Muscle layer of colon (tissue), 2 donors: Measurements from ENCODE around the gene DPYD.

Experiments
- H3K27ac ChIP-seq: one replicate; pipeline ENCODE4 v1.7.0; 2013; ENCODE audit warnings: low read depth, mild to moderate bottlenecking, low read length, moderate library complexity
- H3K27me3 ChIP-seq, 2 donors: one replicate each; pipeline ENCODE4 v1.7.0; 2013; ENCODE audit warnings: low read length in 2 of 2, mild to moderate bottlenecking in 2 of 2; ENCODE audit not compliant: insufficient read depth in 2 of 2, control insufficient read depth in 1 of 2
- H3K36me3 ChIP-seq: one replicate; pipeline ENCODE4 v1.7.0; 2013; ENCODE audit warnings: mild to moderate bottlenecking, low read length; ENCODE audit not compliant: insufficient read depth
- H3K4me1 ChIP-seq: one replicate; pipeline ENCODE4 v1.7.0; 2013; ENCODE audit warnings: mild to moderate bottlenecking, low read length; ENCODE audit not compliant: insufficient read depth
- H3K4me3 ChIP-seq, 2 donors: one replicate each; pipeline ENCODE4 v1.7.0; 2013; ENCODE audit warnings: low read length in 2 of 2, low read depth in 1 of 2, mild to moderate bottlenecking in 1 of 2, moderate library complexity in 1 of 2
- H3K9ac ChIP-seq: one replicate; pipeline ENCODE4 v1.7.0; 2013; ENCODE audit warnings: low read length
- H3K9me3 ChIP-seq: one replicate; pipeline ENCODE4 v1.7.0; 2013; ENCODE audit warnings: mild to moderate bottlenecking, low read length
- donor health status: abdominal sarcoma.
- donor health status: Adenocarcinoma of cecum.

Gene DPYD

GRCh38 chr1:97920832-97921571 lies at the start of gene DPYD:
Gene DPYD, minus strand, starts transcription at chr1:97921034. Its CDS starts 112 bp downstream, at chr1:97920922.
- Histone ChIP-seq H3K4me1 (peaks cover 23% of the 10 kb centered on the region), H3K4me3 (peak within 1 kb of the TSS; percentile 72 to 96), H3K36me3 (no peaks in the 10 kb centered on the region), H3K27ac (peak within 1 kb of the TSS; percentile 69), H3K9ac (peak within 1 kb of the TSS; percentile 85), H3K9me3 (no peaks in the 10 kb centered on the region), H3K27me3 (no peaks in the 10 kb centered on the region)

- no peaks in the 10 kb centered on the region for H3K36me3 ChIP-seq
- H3K9me3 ChIP-seq = no peaks in the 10 kb centered on the region
- no peaks in the 10 kb centered on the region for H3K4me1 ChIP-seq
- no peak overlapping the region for H3K27ac ChIP-seq
- no peak overlapping the region for H3K4me3 ChIP-seq
- H3K27me3 ChIP-seq = no peaks in the 10 kb centered on the region
- no peak overlapping the region for H3K9ac ChIP-seq
These were observed 39.6 kb upstream of the DPYD start for GRCh38 chr1:97960470-97960869.

- Histone ChIP-seq H3K36me3 (no peaks in the 10 kb centered on the region), H3K9me3 (no peaks in the 10 kb centered on the region), H3K27me3 (no peaks in the 10 kb centered on the region), H3K4me3 (no peak overlapping the region), H3K27ac (no peak overlapping the region), H3K4me1 (no peaks in the 10 kb centered on the region), H3K9ac (no peak overlapping the region)
These were observed 26.9 kb upstream of the DPYD start for GRCh38 chr1:97947695-97948094.

- H3K4me3 ChIP-seq = no peak overlapping the region
- H3K9ac ChIP-seq = no peak overlapping the region
- H3K9me3 ChIP-seq = no peaks in the 10 kb centered on the region
- no peaks in the 10 kb centered on the region for H3K36me3 ChIP-seq
- H3K4me1 ChIP-seq = no peaks in the 10 kb centered on the region
- H3K27ac ChIP-seq = no peak overlapping the region
- H3K27me3 ChIP-seq = no peaks in the 10 kb centered on the region
These were observed 22.5 kb upstream of the DPYD start for GRCh38 chr1:97943354-97943753.

GRCh38 chr1:97942161-97943123 lies 21.6 kb upstream of the DPYD start:
- Histone ChIP-seq H3K9me3 (no peaks in the 10 kb centered on the region), H3K36me3 (no peaks in the 10 kb centered on the region), H3K4me3 (no peak overlapping the region), H3K9ac (no peak overlapping the region), H3K27me3 (no peaks in the 10 kb centered on the region), H3K4me1 (no peaks in the 10 kb centered on the region), H3K27ac (no peak overlapping the region)

GRCh38 chr1:97938285-97938642 lies 17.4 kb upstream of the DPYD start:
- Histone ChIP-seq H3K27me3 (no peaks in the 10 kb centered on the region), H3K9me3 (no peaks in the 10 kb centered on the region), H3K27ac (no peak overlapping the region), H3K4me3 (no peak overlapping the region), H3K36me3 (no peaks in the 10 kb centered on the region), H3K9ac (no peak overlapping the region), H3K4me1 (no peaks in the 10 kb centered on the region)

- no peaks in the 10 kb centered on the region for H3K36me3 ChIP-seq
- H3K27ac ChIP-seq = no peak overlapping the region
- H3K4me1 ChIP-seq = no peaks in the 10 kb centered on the region
- H3K9me3 ChIP-seq = no peaks in the 10 kb centered on the region
- H3K9ac ChIP-seq = no peak overlapping the region
- H3K4me3 ChIP-seq = no peak overlapping the region
- H3K27me3 ChIP-seq = no peaks in the 10 kb centered on the region
These were observed 16.1 kb upstream of the DPYD start for GRCh38 chr1:97936976-97937375.

GRCh38 chr1:97934491-97934890 lies 13.7 kb upstream of the DPYD start:
- H3K4me3 ChIP-seq = no peak overlapping the region
- no peak overlapping the region for H3K27ac ChIP-seq
- H3K27me3 ChIP-seq = no peaks in the 10 kb centered on the region
- H3K9ac ChIP-seq = no peak overlapping the region
- no peaks in the 10 kb centered on the region for H3K4me1 ChIP-seq
- H3K9me3 ChIP-seq = no peaks in the 10 kb centered on the region
- H3K36me3 ChIP-seq = no peaks in the 10 kb centered on the region

- Histone ChIP-seq H3K36me3 (no peaks in the 10 kb centered on the region), H3K9me3 (no peaks in the 10 kb centered on the region), H3K4me1 (no peaks in the 10 kb centered on the region), H3K9ac (no peak overlapping the region), H3K27me3 (no peaks in the 10 kb centered on the region), H3K4me3 (no peak overlapping the region), H3K27ac (no peak overlapping the region)
These were observed 9.3 kb upstream of the DPYD start for GRCh38 chr1:97929874-97930851.

- Histone ChIP-seq H3K9ac (no peak overlapping the region), H3K4me1 (no peaks in the 10 kb centered on the region), H3K4me3 (no peak overlapping the region), H3K9me3 (no peaks in the 10 kb centered on the region), H3K27me3 (no peaks in the 10 kb centered on the region), H3K36me3 (no peaks in the 10 kb centered on the region), H3K27ac (no peak overlapping the region)
These were observed 5.3 kb upstream of the DPYD start for GRCh38 chr1:97926017-97926708.
